K562 (cell line): ENCODE measurements around the gene CD164. TPM values are rescaled to one million over a fixed set of nuclear protein-coding genes. Genes with fewer than 3 reads are reported as not detected.

Experiments used
- ATAC-seq: fragments of 200-7000 bp; cut with Tn5 transposase; 3 replicates; pipeline ENCODE4 v1.9.1; 2020; ENCODE audit warnings: moderate library complexity
- BruUV-seq: library from RNA; stranded (reverse); fragments of 400-500 nt; replicated peaks from 2 replicates; lab custom pipeline; 2021; lab: Mats Ljungman, UMichigan
- CTCF ChIA-PET: fragments of 300-600 bp; formaldehyde crosslinking; extraction: SDS; loops from one replicate; lab custom pipeline; 2021; ENCODE audit warnings: low intra/inter-chr PET ratio; lab: Yijun Ruan, JAX
- POLR2A ChIA-PET: fragments of 300-600, 350-650 bp; sonication (Branson Sonifier 250); formaldehyde crosslinking; extraction: SDS; loops from one replicate; lab custom pipeline; 2021; ENCODE audit warnings: antibody characterized with exemption, inconsistent platforms; lab: Yijun Ruan, JAX
- DNase-seq, 4 experiments: peaks; one replicate each; pipeline versions ENCODE4 v3.0.0 to v3.0.0-alpha.2; 2011 to 2018; ENCODE audit warnings: low spot score in 3 of 4, mixed read lengths in 3 of 4; ENCODE audit errors: extremely low read depth in 1 of 4
- FAIRE-seq: peaks from 2 replicates; lab custom pipeline; 2011; peaks lifted over from hg19 to GRCh38; lab: Jason Lieb, UNC
- H2AFZ ChIP-seq: 2 replicates; pipeline ENCODE4 v1.6.0; 2011; ENCODE audit warnings: low read depth, low read length, control low read depth, inconsistent platforms
- H3K27ac ChIP-seq: fragments of 200-600 bp; 3 replicates; pipeline ENCODE4 v1.8.0; 2011; ENCODE audit warnings: low read depth, mild to moderate bottlenecking, control low read depth, inconsistent platforms, low read length, moderate library complexity, mixed read lengths; ENCODE audit errors: extremely low read depth
- H3K27me3 ChIP-seq, 2 experiments: fragments of 300-600 bp in 1 of 2; 2 replicates in 1 of 2; 3 replicates in 1 of 2; pipeline versions ENCODE4 v1.6.0 to v1.8.0; 2011; ENCODE audit warnings: inconsistent platforms in 2 of 2, low read length in 2 of 2, mild to moderate bottlenecking in 1 of 2, mixed read lengths in 1 of 2, moderate library complexity in 1 of 2; ENCODE audit not compliant: control insufficient read depth in 2 of 2, insufficient read depth in 2 of 2
- H3K36me3 ChIP-seq: fragments of 300-600 bp; 3 replicates; pipeline ENCODE4 v1.8.0; 2011; ENCODE audit warnings: mild to moderate bottlenecking, low read length, inconsistent platforms; ENCODE audit not compliant: control insufficient read depth, insufficient read depth
- H3K4me1 ChIP-seq, 2 experiments: fragments of 200-600 bp in 1 of 2; replicated peaks in 1 of 2; 2 replicates in 1 of 2; 3 replicates in 1 of 2; pipeline versions ENCODE4 v1.5.1 to v1.8.0; 2011; ENCODE audit warnings: inconsistent platforms in 2 of 2, low read length in 2 of 2, mild to moderate bottlenecking in 1 of 2, mixed read lengths in 1 of 2, moderate library complexity in 1 of 2; ENCODE audit not compliant: control insufficient read depth in 2 of 2, insufficient read depth in 2 of 2
- H3K4me2 ChIP-seq: 2 replicates; pipeline ENCODE4 v1.6.1; 2011; ENCODE audit warnings: low read length, control low read depth, inconsistent platforms, mixed read lengths; ENCODE audit not compliant: insufficient read depth
- H3K4me3 ChIP-seq: fragments of 200-600 bp; sonication (generic), shearing (Covaris generic); 2 replicates; pipeline ENCODE4 v1.5.1; 2016; ENCODE audit warnings: control low read depth, inconsistent platforms
- H3K79me2 ChIP-seq: fragments of 200-600 bp; 3 replicates; pipeline ENCODE4 v1.8.0; 2011; ENCODE audit warnings: low read length, inconsistent platforms; ENCODE audit not compliant: control insufficient read depth, insufficient read depth
- H3K9ac ChIP-seq, 2 experiments: 2 replicates each; pipeline versions ENCODE4 v1.6.0 to v1.6.1; 2011; ENCODE audit warnings: low read depth in 2 of 2, low read length in 2 of 2, control low read depth in 1 of 2, inconsistent platforms in 1 of 2, mild to moderate bottlenecking in 1 of 2, mixed read lengths in 1 of 2; ENCODE audit not compliant: insufficient read depth in 1 of 2
- H3K9me1 ChIP-seq: one replicate; pipeline ENCODE4 v1.6.0; 2011; ENCODE audit warnings: inconsistent platforms, mild to moderate bottlenecking, low read length, moderate library complexity; ENCODE audit not compliant: control insufficient read depth, insufficient read depth
- H3K9me3 ChIP-seq: replicated peaks from 2 replicates; pipeline ENCODE4 v1.5.1; 2011; ENCODE audit warnings: low read depth, low read length, inconsistent platforms; ENCODE audit not compliant: control insufficient read depth, insufficient read depth
- H4K20me1 ChIP-seq: replicated peaks from 2 replicates; pipeline ENCODE4 v1.6.1; 2011; ENCODE audit warnings: low read length, inconsistent platforms, mixed read lengths; ENCODE audit not compliant: control insufficient read depth, insufficient read depth
- ETS1 ChIP-seq: conservative IDR thresholded peaks from 2 replicates; pipeline ENCODE4 v1.6.1; 2011; ENCODE audit warnings: low read depth, mild to moderate bottlenecking, low read length; ENCODE audit not compliant: control insufficient read depth
- HMGN3 ChIP-seq: IDR thresholded peaks from 2 replicates; pipeline ENCODE4 v1.6.1; 2011; ENCODE audit warnings: borderline replicate concordance, low read depth, mild to moderate bottlenecking, mixed read lengths, low read length; ENCODE audit not compliant: insufficient read length; ENCODE audit errors: extremely low read depth
- HNRNPLL ChIP-seq: fragments of 200-400 bp; formaldehyde crosslinking; IDR thresholded peaks from 2 replicates; pipeline ENCODE4 v1.6.1; 2017; ENCODE audit warnings: low read length, low read depth, mild to moderate bottlenecking; ENCODE audit not compliant: poor library complexity, severe bottlenecking
- IRF9 ChIP-seq: fragments of 450-650 bp; IDR thresholded peaks from 2 replicates; pipeline ENCODE4 v1.6.1; 2016; ENCODE audit warnings: missing biosample characterization, missing genetic modification characterization
- KLF10 ChIP-seq: fragments of 250-450 bp; sonication (Bioruptor Pico); IDR thresholded peaks from 2 replicates; pipeline ENCODE4 v1.6.1; 2021; ENCODE audit warnings: matching md5 sums
- NRF1 ChIP-seq, 2 experiments: fragments of 450-650 bp; IDR thresholded peaks in 1 of 2; conservative IDR thresholded peaks in 1 of 2; 2 replicates each; pipeline ENCODE4 v1.6.1; 2014; ENCODE audit warnings: mild to moderate bottlenecking in 2 of 2
- STAT5A ChIP-seq: IDR thresholded peaks from 2 replicates; pipeline ENCODE4 v1.6.1; 2012; ENCODE audit warnings: low read length, inconsistent platforms, borderline replicate concordance
- ZBTB26 ChIP-seq: fragments of 450-650 bp; formaldehyde crosslinking; IDR thresholded peaks from 2 replicates; pipeline ENCODE4 v1.4.0; 2022; ENCODE audit warnings: missing genetic modification characterization
- ZNF384 ChIP-seq: IDR thresholded peaks from 2 replicates; pipeline ENCODE4 v1.6.1; 2012; ENCODE audit warnings: low read depth, low read length, improper control_type of control experiment
- WGBS: fragments of 100-300 bp; shearing (Covaris generic); methylation state at CpG from one replicate; pipeline ENCODE4 v1.1.6; 2016; ENCODE audit warnings: low coverage, mixed read lengths; ENCODE audit not compliant: insufficient coverage; ENCODE audit errors: missing lambda C conversion rate; 5-methylcytosine and 5-hydroxymethylcytosine counted together
- in situ Hi-C: fragments of 300-500 bp; cut with MboI; formaldehyde crosslinking; loops from 4 replicates; pipeline ENCODE4 v1.15.0; 2018; ENCODE audit warnings: inconsistent platforms, mixed read lengths
- intact Hi-C: fragments of 100-400 bp; cut with micrococcal nuclease; formaldehyde crosslinking; loops from 2 replicates; pipeline ENCODE4 v1.14.2; 2022
- polyA plus RNA-seq, 8 experiments: library from polyadenylated mRNA; depleted of rRNA in 4 of 8; stranded (reverse) in 5 of 8; unstranded in 3 of 8; fragments of >200 nt; fragmentation: Nextera tagmentation in 2 of 8; fragmentation: Illumina TruSeq in 1 of 8; extraction: Ambion mirVana in 2 of 8; extraction: Trizol in 1 of 8; gene quantifications; 2 replicates each; pipeline versions ENCODE4 v1.2.1 to v1.2.3, GENCODE V29; 2011 to 2014; ENCODE audit warnings: inconsistent platforms in 1 of 8, missing spikeins in 1 of 8
- total RNA-seq, 7 experiments: library from RNA; depleted of rRNA in 6 of 7; stranded (reverse); fragments of >200 nt in 6 of 7; fragmentation: Illumina TruSeq in 2 of 7; extraction: Trizol in 2 of 7; gene quantifications; 2 replicates each; pipeline versions ENCODE4 v1.2.1 to v1.2.3, GENCODE V29; 2011 to 2021; ENCODE audit warnings: low replicate concordance in 1 of 7

CD164 gene
- total and polyA plus RNA-seq, 9 of the 15 experiments (the other 6 are each of a cell fraction or from before 2014, with no cell fraction given): 79.5 to 317 (median 165) TPM

- H4K20me1 ChIP-seq: no peaks in the 10 kb centered on the region
- H3K9me3 ChIP-seq: no peaks in the 10 kb centered on the region
- ChIA-PET POLR2A (interaction anchor here (0.7 kb wide), 1 partner anchor 15 kb away, joined by 3 read pairs; no protein-coding TSS in a partner anchor), CTCF (no interaction called here)
- H3K4me3 ChIP-seq: no peak overlapping the region
- intact Hi-C loops: no loop called here
- no peak for TF ChIP-seq ETS1
- no peak for TF ChIP-seq IRF9 (tag)
- no peak for TF ChIP-seq ZNF384
- TF ChIP-seq KLF10 (CRISPR knock-in tag): no peak
- no peak for TF ChIP-seq NRF1 (conservative IDR thresholded peaks at IDR 0.05 in 1 of 2, IDR thresholded peaks at IDR 0.05 in 1 of 2)
- TF ChIP-seq ZBTB26 (CRISPR knock-in tag): no peak
- no peak for TF ChIP-seq STAT5A
- no peak for TF ChIP-seq HNRNPLL
- TF ChIP-seq HMGN3: no peak
- TF ChIP-seq, all 486 proteins: peak for 0
- 68% methylated on average over 4 of the region's 4 CpGs for WGBS
- Histone ChIP-seq H3K27ac (no peak overlapping the region), H3K9me1 (no peaks in the 10 kb centered on the region), H3K4me1 (peaks cover 39 to 50% of the 10 kb centered on the region in 2 experiments), H3K27me3 (no peaks in the 10 kb centered on the region), H3K9ac (no peak overlapping the region), H3K36me3 (no peaks in the 10 kb centered on the region), H2AFZ (0 out of 2 replicates have a peak overlapping the region, but pooled peaks have one; percentile 17), H3K79me2 (no peaks in the 10 kb centered on the region), H3K4me2 (no peak overlapping the region)
- no peak for FAIRE-seq
- no TSS peak for BruUV-seq
- DNase-seq: no peak
- ATAC-seq: no peak
- in situ Hi-C loops: no loop called here
Observed at GRCh38 chr6:109345986-109346385, 36.3 kb downstream of the CD164 start.
